AG09309 (cell line): ENCODE measurements around the gene PRKCA.
"Not testable (repeated sequence)": the region's sequence is repeated elsewhere in the genome, so short reads cannot be mapped to it uniquely, and the experiment has no call there.

Source experiments
- DNase-seq: peaks from one replicate; pipeline ENCODE4 v3.0.0-alpha.2; 2010; ENCODE audit warnings: low read depth
- H3K4me3 ChIP-seq: 2 replicates; pipeline ENCODE4 v1.5.1; 2011; ENCODE audit warnings: mild to moderate bottlenecking, low read depth, low read length, moderate library complexity; ENCODE audit not compliant: control insufficient read depth
- CTCF ChIP-seq: IDR thresholded peaks from 2 replicates; pipeline ENCODE4 v1.5.1; 2011; ENCODE audit warnings: mild to moderate bottlenecking, low read depth, low read length, inconsistent platforms; ENCODE audit not compliant: insufficient read depth, control insufficient read depth; ENCODE audit errors: missing control alignments

PRKCA gene

DNA sequence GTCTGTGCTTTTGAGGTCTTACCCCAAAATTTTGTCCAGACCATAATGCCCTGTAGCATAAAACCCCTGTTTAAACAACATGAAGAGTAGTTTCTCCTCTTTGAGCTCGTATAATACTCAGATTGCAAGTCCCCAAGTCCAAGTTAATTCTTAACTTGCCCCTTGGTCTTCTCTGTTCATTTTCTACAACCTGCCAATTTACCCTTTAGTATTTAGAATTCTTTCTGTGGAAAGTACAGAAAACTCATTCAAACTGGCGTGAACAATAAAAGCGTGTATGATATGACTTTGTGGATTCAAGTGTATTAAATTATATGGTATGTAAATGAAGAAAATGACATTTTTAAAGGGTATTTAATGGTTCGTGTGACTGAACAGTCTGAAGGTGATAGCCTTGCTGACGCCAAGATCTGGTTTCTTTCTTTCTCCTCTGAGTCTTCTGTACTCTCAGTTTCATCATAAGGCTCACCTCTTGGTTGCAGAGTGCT is 185.6 kb downstream of the PRKCA start:
- DNase-seq, result no peak
- H3K4me3 ChIP-seq, result no peak overlapping the region
- TF ChIP-seq CTCF, result no peak

DNA sequence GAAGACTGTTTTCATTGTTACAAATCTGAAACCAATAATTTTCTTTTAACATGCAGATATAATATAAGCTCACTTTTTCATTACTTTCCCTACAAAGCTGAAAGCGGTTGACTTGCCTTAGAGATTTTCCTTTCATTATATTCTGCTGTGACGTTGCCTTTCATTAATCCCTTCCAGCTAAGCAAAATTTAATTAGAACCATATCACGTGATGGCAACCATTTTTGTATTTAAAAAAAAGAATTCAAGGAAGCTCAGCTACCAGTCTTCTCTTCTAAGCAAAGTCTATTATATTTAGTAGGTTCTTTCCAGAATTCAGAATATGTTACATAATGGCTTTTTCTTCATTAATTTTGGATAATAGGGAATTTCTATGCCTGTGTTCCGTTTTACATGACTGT is 186.5 kb downstream of the PRKCA start:
- no peak overlapping the region for H3K4me3 ChIP-seq
- no peak for TF ChIP-seq CTCF
- no peak for DNase-seq

GRCh38 chr17:66489576-66489975 is 187.2 kb downstream of the PRKCA start:
- DNase-seq, H3K4me3 ChIP-seq: not testable (repeated sequence)

- H3K4me3 ChIP-seq, result no peak overlapping the region
- no peak for TF ChIP-seq CTCF
- no peak for DNase-seq
Measured at GRCh38 chr17:66491213-66491612, 188.8 kb downstream of the PRKCA start.

DNA sequence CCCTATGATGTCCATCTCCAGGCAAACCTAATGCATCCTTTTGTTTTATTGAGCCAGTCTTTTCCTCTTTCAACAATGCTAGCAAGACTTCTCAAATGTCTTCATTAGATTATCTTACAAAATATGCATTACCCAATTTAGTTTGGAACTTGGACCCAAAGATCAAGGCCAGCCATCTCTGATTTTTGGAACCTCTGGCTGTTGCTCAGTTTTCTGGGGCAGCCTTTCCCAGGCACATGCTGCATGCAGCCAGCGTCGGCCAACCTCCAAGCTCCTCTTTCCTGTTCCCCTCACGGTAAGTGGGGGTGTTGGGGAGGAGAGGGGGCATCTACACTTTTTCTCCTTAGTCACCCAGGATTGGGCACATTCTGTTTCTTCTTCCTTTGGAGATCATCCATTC is 189.3 kb downstream of the PRKCA start:
- no peak for TF ChIP-seq CTCF
- H3K4me3 ChIP-seq, result no peak overlapping the region
- DNase-seq, result no peak

- no peak for DNase-seq
- no peak overlapping the region for H3K4me3 ChIP-seq
- TF ChIP-seq CTCF, result no peak
Measured at GRCh38 chr17:66492080-66492479, 189.7 kb downstream of the PRKCA start.

- no peak for DNase-seq
Measured at GRCh38 chr17:66492561-66493005, 190.2 kb downstream of the PRKCA start.

More at GRCh38 chr17:66492561-66493005, 190.2 kb downstream of the PRKCA start:
- H3K4me3 ChIP-seq, result no peak overlapping the region
- no peak for TF ChIP-seq CTCF
